Tibial nerve (tissue), 4 donors: ENCODE data around the gene CIITA. TPM values are rescaled to one million over a fixed set of nuclear protein-coding genes. Genes with fewer than 3 reads are reported as not detected.

Experiments used
- DNase-seq, 2 donors: peaks; one replicate each; pipeline ENCODE4 v3.0.0-alpha.2; 2019; ENCODE audit warnings: low spot score in 2 of 2
- H3K27ac ChIP-seq, 4 donors: fragments of 200-600 bp; sonication (generic) in 3 of 4; one replicate each; pipeline ENCODE4 v1.5.1; 2017 to 2019; ENCODE audit warnings: mild to moderate bottlenecking in 1 of 4
- H3K27me3 ChIP-seq, 2 donors: fragments of 200-600 bp; sonication (generic) in 1 of 2; one replicate each; pipeline versions ENCODE4 v1.5.1 to v1.6.0; 2017 to 2019
- H3K36me3 ChIP-seq, 3 donors: fragments of 200-600 bp; sonication (generic); one replicate each; pipeline ENCODE4 v1.5.1; 2018 to 2019
- H3K4me1 ChIP-seq, 4 donors: fragments of 200-600 bp; sonication (generic) in 3 of 4; one replicate each; pipeline ENCODE4 v1.5.1; 2017 to 2019
- H3K4me3 ChIP-seq, 4 donors: fragments of 200-600 bp; sonication (generic) in 3 of 4; one replicate each; pipeline ENCODE4 v1.5.1; 2017 to 2019; ENCODE audit warnings: mild to moderate bottlenecking in 1 of 4, moderate library complexity in 1 of 4
- H3K9me3 ChIP-seq, 4 donors: fragments of 200-600 bp; sonication (generic) in 3 of 4; one replicate each; pipeline ENCODE4 v1.5.1; 2017 to 2019
- EP300 ChIP-seq, 2 donors: sonication (generic); formaldehyde crosslinking; IDR thresholded peaks; one replicate each; pipeline ENCODE4 v1.6.1; 2017; ENCODE audit warnings: antibody characterized with exemption in 2 of 2, mild to moderate bottlenecking in 1 of 2
- POLR2A ChIP-seq, 2 donors: fragments of 450-650 bp; IDR thresholded peaks; one replicate each; pipeline ENCODE4 v1.6.1; 2017; ENCODE audit warnings: antibody characterized with exemption in 2 of 2, mild to moderate bottlenecking in 2 of 2, moderate library complexity in 2 of 2
- WGBS, 2 donors: methylation state at CpG; one replicate each; pipeline ENCODE4 v1.1.5; 2018; 5-methylcytosine and 5-hydroxymethylcytosine counted together
- total RNA-seq, 4 donors: library from RNA; depleted of rRNA; stranded (reverse); fragments of >200 nt; gene quantifications; one replicate each; pipeline ENCODE4 v1.1.0, GENCODE V29; 2016
- TF ChIP-seq, protein P1 (sequence below), 5 experiments: fragments of 200-600 bp in 3 of 5; fragments of 450-650 bp in 2 of 5; sonication (generic) in 3 of 5; IDR thresholded peaks; one replicate each; pipeline ENCODE4 v1.5.1; 2016 to 2019; ENCODE audit warnings: antibody characterized with exemption in 5 of 5, mild to moderate bottlenecking in 3 of 5, moderate library complexity in 2 of 5

CIITA gene
- total RNA-seq, 4 donors from 2014 or later, result 7.5 to 38.7 (median 17.8) TPM

DNA sequence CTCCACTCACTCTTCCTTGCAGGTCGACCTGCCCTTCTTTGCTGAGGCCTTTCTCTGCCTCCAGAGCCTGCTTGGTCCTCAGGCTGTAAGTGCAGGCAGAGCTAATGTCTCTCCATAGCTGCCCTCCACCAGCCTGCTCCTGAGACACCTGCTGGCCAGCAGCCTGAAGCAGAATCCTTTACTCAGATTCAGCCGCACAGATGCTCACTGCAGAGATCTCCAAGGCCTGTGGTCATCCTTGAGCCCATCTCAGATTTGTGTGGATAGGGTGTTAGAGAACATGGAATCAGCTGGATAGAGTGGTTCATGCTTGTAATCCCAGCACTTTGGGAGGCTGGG is 53.7 kb downstream of the CIITA start:
- H3K4me1 ChIP-seq, result peaks cover 0 to 34% (median 3%) of the 10 kb centered on the region in 4 donors
- H3K27me3 ChIP-seq, result no peaks in the 10 kb centered on the region
- H3K9me3 ChIP-seq, result no peaks in the 10 kb centered on the region
- TF ChIP-seq POLR2A (IDR thresholded peaks at IDR 0.05) (no peak), EP300 (IDR thresholded peaks at IDR 0.05) (no peak)
- TF ChIP-seq, protein P1, sequence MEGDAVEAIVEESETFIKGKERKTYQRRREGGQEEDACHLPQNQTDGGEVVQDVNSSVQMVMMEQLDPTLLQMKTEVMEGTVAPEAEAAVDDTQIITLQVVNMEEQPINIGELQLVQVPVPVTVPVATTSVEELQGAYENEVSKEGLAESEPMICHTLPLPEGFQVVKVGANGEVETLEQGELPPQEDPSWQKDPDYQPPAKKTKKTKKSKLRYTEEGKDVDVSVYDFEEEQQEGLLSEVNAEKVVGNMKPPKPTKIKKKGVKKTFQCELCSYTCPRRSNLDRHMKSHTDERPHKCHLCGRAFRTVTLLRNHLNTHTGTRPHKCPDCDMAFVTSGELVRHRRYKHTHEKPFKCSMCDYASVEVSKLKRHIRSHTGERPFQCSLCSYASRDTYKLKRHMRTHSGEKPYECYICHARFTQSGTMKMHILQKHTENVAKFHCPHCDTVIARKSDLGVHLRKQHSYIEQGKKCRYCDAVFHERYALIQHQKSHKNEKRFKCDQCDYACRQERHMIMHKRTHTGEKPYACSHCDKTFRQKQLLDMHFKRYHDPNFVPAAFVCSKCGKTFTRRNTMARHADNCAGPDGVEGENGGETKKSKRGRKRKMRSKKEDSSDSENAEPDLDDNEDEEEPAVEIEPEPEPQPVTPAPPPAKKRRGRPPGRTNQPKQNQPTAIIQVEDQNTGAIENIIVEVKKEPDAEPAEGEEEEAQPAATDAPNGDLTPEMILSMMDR (IDR thresholded peaks at IDR 0.05), result no peak
- DNase-seq, result no peak
- 70 to 89% methylated on average over 2 of the region's 2 CpGs for WGBS, 2 donors
- peaks cover 0 to 87% (median 4%) of the 10 kb centered on the region in 3 donors for H3K36me3 ChIP-seq
- H3K4me3 ChIP-seq, result no peak overlapping the region
- H3K27ac ChIP-seq, result peak overlapping the region in 1 of 4 donors; percentile 3

DNA sequence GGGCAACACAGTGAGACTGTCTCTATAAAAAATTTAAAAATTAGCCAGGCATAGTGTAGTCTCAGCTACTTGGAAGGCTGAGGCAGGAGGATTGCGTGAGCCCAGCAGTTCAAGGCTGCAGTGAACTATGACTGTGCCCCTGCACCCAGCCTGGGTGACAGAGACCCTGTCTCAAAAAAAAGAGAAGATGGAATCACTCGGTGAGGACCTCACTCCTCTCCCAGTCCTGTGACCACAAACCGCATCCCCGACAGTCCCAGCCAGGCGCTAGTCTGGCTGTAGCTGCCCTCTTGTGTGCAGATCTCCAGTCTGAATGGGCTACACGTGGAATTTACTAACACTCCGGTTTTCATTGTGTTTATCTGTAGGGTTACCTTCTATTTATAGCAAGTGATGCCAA is 54.1 kb downstream of the CIITA start:
- H3K36me3 ChIP-seq, result peaks cover 0 to 83% (median 4%) of the 10 kb centered on the region in 3 donors
- peaks cover 0 to 38% (median 3%) of the 10 kb centered on the region in 4 donors for H3K4me1 ChIP-seq
- no peaks in the 10 kb centered on the region for H3K27me3 ChIP-seq
- DNase-seq, result no peak
- 70 to 73% methylated on average over 7 of the region's 7 CpGs for WGBS, 2 donors
- TF ChIP-seq, protein P1 (IDR thresholded peaks at IDR 0.05), result no peak
- TF ChIP-seq POLR2A (IDR thresholded peaks at IDR 0.05) (no peak), EP300 (IDR thresholded peaks at IDR 0.05) (no peak)
- H3K4me3 ChIP-seq, result no peak overlapping the region
- H3K27ac ChIP-seq, result peak overlapping the region in 1 of 4 donors; percentile 3
- H3K9me3 ChIP-seq, result no peaks in the 10 kb centered on the region

DNA sequence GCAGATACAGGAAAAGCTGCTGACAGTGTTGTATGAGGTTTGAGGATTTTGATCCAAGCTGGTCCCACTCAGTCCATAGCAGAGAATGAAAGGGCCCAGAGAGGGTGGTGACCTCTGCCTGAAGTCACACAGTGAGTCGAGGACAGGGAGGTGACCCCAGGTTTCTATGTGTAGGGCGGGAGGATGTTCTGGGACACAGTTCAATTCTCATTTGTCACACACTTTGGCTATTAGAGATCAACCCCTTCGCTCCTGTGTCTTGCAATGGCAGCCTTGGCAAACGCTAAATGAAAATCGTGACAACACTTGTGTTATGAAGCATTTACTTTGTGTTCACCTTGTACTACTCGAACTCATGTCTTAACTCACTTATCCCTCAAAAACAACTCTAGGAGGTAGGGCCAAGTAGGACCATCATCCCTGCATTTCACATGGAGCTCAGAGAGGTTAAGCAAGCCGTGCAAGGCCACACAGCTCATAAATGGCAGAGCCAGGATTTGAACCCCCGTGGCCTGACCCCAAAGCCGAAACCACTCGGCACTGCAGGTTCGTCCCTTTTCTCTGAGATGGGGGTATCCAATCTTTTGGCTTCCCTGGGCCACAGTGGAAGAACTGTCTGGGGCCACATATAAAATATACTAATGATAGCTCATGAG is 55.1 kb downstream of the CIITA start:
- Histone ChIP-seq H3K27ac (no peak overlapping the region), H3K4me3 (no peak overlapping the region), H3K27me3 (no peaks in the 10 kb centered on the region), H3K9me3 (no peaks in the 10 kb centered on the region), H3K36me3 (peaks cover 0 to 73% (median 0%) of the 10 kb centered on the region in 3 donors), H3K4me1 (peaks cover 0 to 47% (median 10%) of the 10 kb centered on the region in 4 donors)
- 93% methylated on average over 11 of the region's 11 CpGs for WGBS, 2 donors
- DNase-seq, result no peak
- TF ChIP-seq, protein P1 (IDR thresholded peaks at IDR 0.05), result no peak
- TF ChIP-seq POLR2A (IDR thresholded peaks at IDR 0.05) (no peak), EP300 (IDR thresholded peaks at IDR 0.05) (no peak)

DNA sequence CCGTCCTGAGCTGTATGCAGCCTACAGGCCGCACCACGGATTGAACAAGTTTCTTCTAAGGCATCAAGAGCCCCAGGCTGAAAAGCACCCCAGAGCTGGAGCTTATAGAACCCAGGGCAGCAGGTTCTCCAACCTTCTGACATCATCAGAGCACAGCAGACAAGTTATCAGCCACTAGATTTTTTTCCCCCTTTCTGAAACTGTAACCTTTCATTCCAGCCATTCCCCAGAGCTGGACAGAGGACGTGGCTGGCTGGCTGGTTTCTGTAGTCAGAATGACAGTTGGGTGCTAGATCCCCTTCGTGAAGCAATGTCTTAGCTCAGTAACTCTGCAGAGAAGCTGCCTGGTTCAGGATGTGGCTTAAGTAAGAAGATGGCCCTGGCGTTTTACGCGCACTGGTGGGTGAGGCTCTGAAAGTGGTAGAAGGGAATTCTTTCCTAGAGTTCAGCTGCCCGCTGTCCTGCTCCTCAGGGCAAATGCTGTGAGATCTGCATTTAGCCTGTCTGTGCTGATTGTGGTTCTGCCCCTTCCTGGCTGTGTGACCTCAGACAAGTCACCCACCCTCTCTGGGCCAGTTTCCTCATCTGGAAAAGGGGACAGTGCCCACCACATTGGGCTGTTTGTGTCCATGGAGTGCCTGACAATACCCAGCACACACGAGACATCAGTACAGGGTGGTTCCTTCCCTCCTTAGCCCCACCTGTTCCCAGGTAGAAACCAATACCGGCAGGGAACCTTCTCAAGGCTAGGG is 56.1 kb downstream of the CIITA start:
- no peaks in the 10 kb centered on the region for H3K9me3 ChIP-seq
- 84 to 85% methylated on average over 11 of the region's 11 CpGs for WGBS, 2 donors
- no peak for DNase-seq
- H3K27ac ChIP-seq, result no peak overlapping the region
- peaks cover 0 to 58% (median 21%) of the 10 kb centered on the region in 4 donors for H3K4me1 ChIP-seq
- TF ChIP-seq, protein P1 (IDR thresholded peaks at IDR 0.05), result no peak
- H3K4me3 ChIP-seq, result no peak overlapping the region
- peaks cover 0 to 63% (median 0%) of the 10 kb centered on the region in 3 donors for H3K36me3 ChIP-seq
- no peaks in the 10 kb centered on the region for H3K27me3 ChIP-seq

DNA sequence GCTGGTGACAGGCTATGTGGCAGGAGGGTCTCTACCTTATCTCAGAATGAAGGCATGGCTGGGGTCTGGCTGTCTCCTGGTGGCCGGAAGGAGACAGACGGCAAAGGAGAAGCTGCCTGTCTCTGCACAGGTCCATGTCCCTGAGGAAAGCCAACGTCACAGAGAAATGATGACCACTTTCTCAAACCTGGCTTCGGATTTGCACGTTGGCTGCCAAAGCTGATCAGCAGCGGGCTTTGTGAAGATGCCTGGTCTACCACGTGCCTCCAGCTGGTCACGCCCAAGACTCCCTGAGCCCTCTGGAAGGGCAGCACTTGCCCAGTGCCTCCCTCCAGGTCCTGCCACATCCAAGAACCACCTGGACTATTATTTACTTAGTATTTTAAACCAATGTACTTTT is 56.9 kb downstream of the CIITA start:
- WGBS, 2 donors, result 81 to 85% methylated on average over 8 of the region's 8 CpGs
- no peak for DNase-seq
- TF ChIP-seq EP300 (IDR thresholded peaks at IDR 0.05) (no peak), POLR2A (IDR thresholded peaks at IDR 0.05) (no peak)
- TF ChIP-seq, protein P1 (IDR thresholded peaks at IDR 0.05), result no peak
- no peak overlapping the region for H3K4me3 ChIP-seq
- no peaks in the 10 kb centered on the region for H3K9me3 ChIP-seq
- no peaks in the 10 kb centered on the region for H3K27me3 ChIP-seq
- peaks cover 0 to 61% (median 0%) of the 10 kb centered on the region in 3 donors for H3K36me3 ChIP-seq
- peaks cover 0 to 65% (median 28%) of the 10 kb centered on the region in 4 donors for H3K4me1 ChIP-seq
- H3K27ac ChIP-seq, result no peak overlapping the region
